GM19238 (cell line): ENCODE data around the gene GRIN1.

Source experiments
- DNase-seq: peaks from one replicate; pipeline ENCODE4 v3.0.0; 2011; ENCODE audit warnings: low spot score; ENCODE audit not compliant: insufficient read length

Gene GRIN1

GRCh38 chr9:137215196-137215986 is 76.4 kb downstream of the GRIN1 start:
- no peak for DNase-seq

GRCh38 chr9:137216188-137216965 is 77.4 kb downstream of the GRIN1 start:
- DNase-seq: no peak

DNA sequence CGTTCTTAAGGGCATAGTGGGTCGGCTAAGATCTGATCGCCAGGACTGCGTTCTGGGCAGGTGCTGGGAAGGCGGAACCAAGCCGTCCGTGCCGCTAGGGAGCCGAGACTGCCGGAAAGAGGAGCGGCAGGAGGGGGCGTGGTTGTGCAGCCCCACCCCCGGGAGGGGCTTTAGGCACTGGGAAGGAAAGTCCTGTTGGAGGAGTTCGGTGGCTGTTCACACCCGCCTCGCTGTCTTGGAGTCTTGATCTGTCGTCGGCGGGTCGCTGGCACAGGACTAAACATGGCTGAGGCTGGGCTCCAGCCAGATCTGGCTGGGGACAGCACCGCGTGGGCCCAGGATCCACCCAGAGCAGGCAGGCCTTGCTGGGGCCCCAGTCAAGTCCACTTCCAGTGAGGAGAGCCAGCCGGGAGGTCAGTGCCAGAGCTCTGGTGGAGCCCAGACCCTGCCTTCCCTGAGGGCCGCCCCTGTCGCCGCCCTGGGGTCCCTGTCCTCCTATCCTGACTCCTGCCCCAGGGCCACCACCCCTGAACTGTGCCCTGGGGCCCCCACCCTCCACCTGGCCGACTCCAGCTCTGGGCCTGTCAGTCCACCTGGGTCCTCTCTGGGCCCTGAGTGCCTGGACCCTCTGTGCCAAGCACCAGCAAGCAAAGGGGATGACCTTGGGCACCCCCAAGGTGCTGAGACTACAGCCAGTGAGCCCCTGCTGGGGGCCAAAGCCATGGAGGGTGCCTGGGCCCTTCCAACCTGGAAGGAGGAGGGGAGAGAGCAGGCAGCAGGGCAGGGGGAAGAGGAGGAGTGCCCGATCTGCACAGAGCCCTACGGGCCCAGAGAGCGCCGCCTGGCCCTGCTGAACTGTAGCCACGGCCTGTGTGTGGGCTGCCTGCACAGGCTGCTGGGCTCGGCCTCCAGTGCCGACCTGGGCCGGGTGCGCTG is 78.6 kb downstream of the GRIN1 start:
- DNase-seq: no peak

DNA sequence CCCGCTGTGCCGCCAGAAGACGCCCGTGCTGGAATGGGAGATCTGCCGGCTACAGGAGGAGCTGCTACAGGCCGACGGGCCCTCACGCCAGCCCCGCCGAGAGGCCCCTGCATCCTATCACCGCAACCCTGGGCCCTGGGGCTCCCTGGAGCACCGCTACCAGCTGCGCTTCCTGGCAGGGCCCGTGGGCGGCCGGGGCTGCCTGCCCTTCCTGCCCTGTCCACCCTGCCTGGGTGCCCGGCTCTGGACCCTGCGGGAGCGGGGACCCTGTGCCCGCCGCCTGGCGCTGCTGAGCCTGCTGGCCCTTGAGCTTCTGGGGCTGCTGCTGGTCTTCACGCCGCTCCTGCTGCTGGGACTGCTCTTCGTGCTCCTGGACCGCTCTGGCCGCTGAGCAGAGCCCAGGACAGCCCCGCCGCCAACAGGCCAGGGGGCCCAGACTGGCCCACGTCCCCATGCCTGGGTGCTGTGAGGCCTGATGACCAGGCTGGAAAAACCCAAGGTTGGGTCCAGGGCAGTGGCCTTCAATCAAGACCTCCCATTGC is 79.3 kb downstream of the GRIN1 start:
- DNase-seq: no peak
